ENCODE data around the gene FBXL2.
"Not testable (repeated sequence)": the region's sequence is repeated elsewhere in the genome, so short reads cannot be mapped to it uniquely, and the experiment has no call there.

The FBXL2 gene

GRCh38 chr3:33388374-33389100 lies 111.3 kb downstream of the FBXL2 start:
- FAIRE-seq: no peak

- no peak for FAIRE-seq
Measured at GRCh38 chr3:33389908-33390307, 112.7 kb downstream of the FBXL2 start.

GRCh38 chr3:33391255-33391995 lies 114.2 kb downstream of the FBXL2 start:
- FAIRE-seq: no peak

GRCh38 chr3:33392144-33392543 lies 114.9 kb downstream of the FBXL2 start:
- FAIRE-seq: no peak

- no peak for FAIRE-seq
Measured at GRCh38 chr3:33392703-33393125, 115.5 kb downstream of the FBXL2 start.

GRCh38 chr3:33394403-33395054 lies 117.3 kb downstream of the FBXL2 start:
- no peak for FAIRE-seq

GRCh38 chr3:33395900-33396299 lies 118.7 kb downstream of the FBXL2 start:
- no peak for FAIRE-seq

- no peak for FAIRE-seq
Measured at GRCh38 chr3:33398410-33398809, 121.2 kb downstream of the FBXL2 start.

- no peak for FAIRE-seq
Measured at GRCh38 chr3:33401781-33402180, 124.5 kb downstream of the FBXL2 start.

- no peak for FAIRE-seq
Measured at GRCh38 chr3:33402936-33403335, 125.7 kb downstream of the FBXL2 start.

GRCh38 chr3:33403756-33404155 lies 126.5 kb downstream of the FBXL2 start:
- FAIRE-seq: no peak

- not testable (repeated sequence) for FAIRE-seq
Measured at GRCh38 chr3:33410816-33411215, 133.6 kb downstream of the FBXL2 start.

- no peak for FAIRE-seq
Measured at GRCh38 chr3:33417066-33417673, 139.9 kb downstream of the FBXL2 start.

- no peak for FAIRE-seq
Measured at GRCh38 chr3:33419948-33420347, 142.7 kb downstream of the FBXL2 start.

GRCh38 chr3:33420966-33421365 lies 143.7 kb downstream of the FBXL2 start:
- no peak for FAIRE-seq

GRCh38 chr3:33424606-33425452 lies 147.6 kb downstream of the FBXL2 start:
- FAIRE-seq: no peak

- no peak for FAIRE-seq
Measured at GRCh38 chr3:33425453-33425852, 148.2 kb downstream of the FBXL2 start.

- FAIRE-seq: no peak
Measured at GRCh38 chr3:33426068-33426467, 148.8 kb downstream of the FBXL2 start.

GRCh38 chr3:33426630-33427317 lies 149.5 kb downstream of the FBXL2 start:
- no peak for FAIRE-seq

GRCh38 chr3:33428734-33429133 lies 151.5 kb downstream of the FBXL2 start:
- FAIRE-seq: no peak

GRCh38 chr3:33429306-33429705 lies 152.1 kb downstream of the FBXL2 start:
- not testable (repeated sequence) for FAIRE-seq

- FAIRE-seq: no peak
Measured at GRCh38 chr3:33430061-33430460, 152.8 kb downstream of the FBXL2 start.

All from endometrium (tissue), 2 donors.